ENCODE data around the gene HIVEP3.

The HIVEP3 gene

GRCh38 chr1:41496080-41497055 is 422.4 kb downstream of the HIVEP3 start:
- Histone ChIP-seq H3K4ac (ENCODE audit: low read depth, low read length) (peak overlapping the region; percentile 94), H3K4me1 (ENCODE audit: control insufficient read depth, low read depth, low read length) (peaks cover 13% of the 10 kb centered on the region), H3K36me3 (ENCODE audit: control insufficient read depth, insufficient read depth, low read length) (no peaks in the 10 kb centered on the region), H3K4me2 (ENCODE audit: low read length) (peak overlapping the region; percentile 35), H3K27me3 (ENCODE audit: insufficient read depth, low read length, poor library complexity) (no peaks in the 10 kb centered on the region), H4K8ac (ENCODE audit: low read depth, low read length) (peak overlapping the region; percentile 93), H3K4me3 (ENCODE audit: low read length) (no peak overlapping the region), H2BK5ac (ENCODE audit: low read length) (peak overlapping the region; percentile 30), H3K23ac (ENCODE audit: low read length) (peak overlapping the region; percentile 71), H3K79me2 (ENCODE audit: control insufficient read depth, insufficient read depth, low read length) (no peaks in the 10 kb centered on the region), H3K9ac (ENCODE audit: low read length) (peak overlapping the region; percentile 65), H3K27ac (ENCODE audit: low read depth, low read length) (peak overlapping the region; percentile 72), H2BK15ac (replicated peaks; ENCODE audit: low read depth) (no peak overlapping the region), H3K18ac (ENCODE audit: low read length) (peak overlapping the region; percentile 91), H2AK5ac (ENCODE audit: low read length) (no peak overlapping the region), H3K56ac (ENCODE audit: low read length) (peak overlapping the region; percentile 87), H2BK120ac (ENCODE audit: low read depth, low read length) (peak overlapping the region; percentile 83), H3K79me1 (ENCODE audit: low read length) (no peaks in the 10 kb centered on the region), H4K5ac (ENCODE audit: low read length) (no peak overlapping the region)
- no CpG with 5 or more reads among the region's 74 CpGs for WGBS (ENCODE audit: extremely low coverage, insufficient coverage, low lambda C conversion rate)
- DNase-seq, result peak; percentile 96

- peak overlapping the region; percentile 65 for H3K9ac ChIP-seq (ENCODE audit: low read length)
- peak overlapping the region; percentile 83 for H3K56ac ChIP-seq (ENCODE audit: low read length)
- no peak overlapping the region for H3K27ac ChIP-seq (ENCODE audit: low read depth, low read length)
- DNase-seq, result peak; percentile 86
- no peak overlapping the region for H4K8ac ChIP-seq (ENCODE audit: low read depth, low read length)
- no peak overlapping the region for H2BK5ac ChIP-seq (ENCODE audit: low read length)
- H3K36me3 ChIP-seq (ENCODE audit: control insufficient read depth, insufficient read depth, low read length), result no peaks in the 10 kb centered on the region
- H2BK15ac ChIP-seq (replicated peaks; ENCODE audit: low read depth), result peak overlapping the region; percentile 10
- H3K4me3 ChIP-seq (ENCODE audit: low read length), result no peak overlapping the region
- no CpG with 5 or more reads among the region's 19 CpGs for WGBS (ENCODE audit: extremely low coverage, insufficient coverage, low lambda C conversion rate)
- no peaks in the 10 kb centered on the region for H3K79me2 ChIP-seq (ENCODE audit: control insufficient read depth, insufficient read depth, low read length)
- no peak overlapping the region for H4K5ac ChIP-seq (ENCODE audit: low read length)
- H2AK5ac ChIP-seq (ENCODE audit: low read length), result no peak overlapping the region
- H3K18ac ChIP-seq (ENCODE audit: low read length), result peak overlapping the region; percentile 63
- no peaks in the 10 kb centered on the region for H3K79me1 ChIP-seq (ENCODE audit: low read length)
- no peak overlapping the region for H2BK120ac ChIP-seq (ENCODE audit: low read depth, low read length)
- peaks cover 9% of the 10 kb centered on the region for H3K4me1 ChIP-seq (ENCODE audit: control insufficient read depth, low read depth, low read length)
- H3K4ac ChIP-seq (ENCODE audit: low read depth, low read length), result peak overlapping the region; percentile 64
- no peak overlapping the region for H3K23ac ChIP-seq (ENCODE audit: low read length)
- no peaks in the 10 kb centered on the region for H3K27me3 ChIP-seq (ENCODE audit: insufficient read depth, low read length, poor library complexity)
- peak overlapping the region; percentile 35 for H3K4me2 ChIP-seq (ENCODE audit: low read length)
These were observed 423.3 kb downstream of the HIVEP3 start for GRCh38 chr1:41495210-41495948.

DNA sequence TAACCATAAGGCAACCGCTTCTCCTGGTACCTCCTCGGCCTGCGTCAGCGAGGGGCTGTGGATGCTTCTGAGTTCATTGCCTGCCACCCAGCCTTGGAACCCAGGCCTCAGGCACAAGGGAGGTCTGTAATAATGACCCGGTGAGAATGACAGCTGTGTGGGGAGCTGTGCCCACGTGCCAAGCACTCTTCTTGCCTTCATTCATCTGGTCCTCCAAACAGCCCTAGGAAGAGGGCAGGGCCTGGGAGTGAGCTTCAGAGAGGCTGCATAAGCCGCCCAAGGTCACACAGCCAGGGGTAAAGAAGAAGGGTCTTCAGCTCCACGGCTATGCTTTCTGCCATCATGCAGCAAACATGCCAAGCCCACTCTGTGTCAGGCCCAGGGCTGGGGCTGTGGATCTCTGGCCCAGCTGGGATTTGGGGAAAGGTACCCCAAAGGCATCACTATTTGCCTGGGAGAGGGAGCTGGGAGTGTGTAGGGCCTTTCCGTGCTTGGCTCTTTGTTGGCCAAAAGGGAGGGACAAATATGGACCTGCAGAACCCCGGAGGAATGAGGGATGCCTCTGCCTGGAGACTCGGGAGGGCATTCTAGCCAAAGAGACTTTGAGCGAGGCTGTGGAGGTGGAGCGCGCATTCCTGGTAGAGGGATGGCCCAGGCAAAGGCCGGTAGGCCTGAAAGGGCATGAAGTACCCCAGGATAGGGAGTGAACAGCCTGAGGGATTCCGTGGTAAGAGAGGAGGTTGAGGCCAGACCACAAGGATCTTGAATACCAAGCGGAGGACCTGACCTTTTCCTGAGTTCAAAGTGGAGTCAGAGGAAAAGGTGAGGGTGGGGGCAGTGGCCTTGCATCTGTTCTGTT is 424.1 kb downstream of the HIVEP3 start:
- Histone ChIP-seq H3K4ac (ENCODE audit: low read depth, low read length) (peak overlapping the region; percentile 64), H3K4me1 (ENCODE audit: control insufficient read depth, low read depth, low read length) (peaks cover 7% of the 10 kb centered on the region), H3K79me1 (ENCODE audit: low read length) (no peaks in the 10 kb centered on the region), H3K4me2 (ENCODE audit: low read length) (no peak overlapping the region), H3K27me3 (ENCODE audit: insufficient read depth, low read length, poor library complexity) (no peaks in the 10 kb centered on the region), H3K27ac (ENCODE audit: low read depth, low read length) (no peak overlapping the region), H3K9ac (ENCODE audit: low read length) (no peak overlapping the region), H3K56ac (ENCODE audit: low read length) (no peak overlapping the region), H2BK120ac (ENCODE audit: low read depth, low read length) (no peak overlapping the region), H3K4me3 (ENCODE audit: low read length) (no peak overlapping the region), H2BK5ac (ENCODE audit: low read length) (no peak overlapping the region), H3K79me2 (ENCODE audit: control insufficient read depth, insufficient read depth, low read length) (no peaks in the 10 kb centered on the region), H2AK5ac (ENCODE audit: low read length) (no peak overlapping the region), H4K8ac (ENCODE audit: low read depth, low read length) (no peak overlapping the region), H2BK15ac (replicated peaks; ENCODE audit: low read depth) (no peak overlapping the region), H3K36me3 (ENCODE audit: control insufficient read depth, insufficient read depth, low read length) (no peaks in the 10 kb centered on the region), H3K23ac (ENCODE audit: low read length) (no peak overlapping the region), H3K18ac (ENCODE audit: low read length) (no peak overlapping the region), H4K5ac (ENCODE audit: low read length) (no peak overlapping the region)
- DNase-seq, result no peak
- no CpG with 5 or more reads among the region's 17 CpGs for WGBS (ENCODE audit: extremely low coverage, insufficient coverage, low lambda C conversion rate)

GRCh38 chr1:41493626-41494350 is 424.9 kb downstream of the HIVEP3 start:
- no peak for DNase-seq
- no CpG with 5 or more reads among the region's 9 CpGs for WGBS (ENCODE audit: extremely low coverage, insufficient coverage, low lambda C conversion rate)
- no peak overlapping the region for H3K4ac ChIP-seq (ENCODE audit: low read depth, low read length)
- no peak overlapping the region for H3K9ac ChIP-seq (ENCODE audit: low read length)
- H3K56ac ChIP-seq (ENCODE audit: low read length), result no peak overlapping the region
- no peak overlapping the region for H2BK120ac ChIP-seq (ENCODE audit: low read depth, low read length)
- H2AK5ac ChIP-seq (ENCODE audit: low read length), result peak overlapping the region; percentile 36
- no peaks in the 10 kb centered on the region for H3K79me2 ChIP-seq (ENCODE audit: control insufficient read depth, insufficient read depth, low read length)
- H3K27ac ChIP-seq (ENCODE audit: low read depth, low read length), result no peak overlapping the region
- H2BK15ac ChIP-seq (replicated peaks; ENCODE audit: low read depth), result no peak overlapping the region
- no peak overlapping the region for H3K23ac ChIP-seq (ENCODE audit: low read length)
- H3K36me3 ChIP-seq (ENCODE audit: control insufficient read depth, insufficient read depth, low read length), result no peaks in the 10 kb centered on the region
- no peak overlapping the region for H3K4me3 ChIP-seq (ENCODE audit: low read length)
- H3K4me1 ChIP-seq (ENCODE audit: control insufficient read depth, low read depth, low read length), result peaks cover 7% of the 10 kb centered on the region
- no peak overlapping the region for H2BK5ac ChIP-seq (ENCODE audit: low read length)
- H4K8ac ChIP-seq (ENCODE audit: low read depth, low read length), result no peak overlapping the region
- H3K4me2 ChIP-seq (ENCODE audit: low read length), result no peak overlapping the region
- no peaks in the 10 kb centered on the region for H3K27me3 ChIP-seq (ENCODE audit: insufficient read depth, low read length, poor library complexity)
- no peak overlapping the region for H4K5ac ChIP-seq (ENCODE audit: low read length)
- no peaks in the 10 kb centered on the region for H3K79me1 ChIP-seq (ENCODE audit: low read length)
- H3K18ac ChIP-seq (ENCODE audit: low read length), result no peak overlapping the region

DNA sequence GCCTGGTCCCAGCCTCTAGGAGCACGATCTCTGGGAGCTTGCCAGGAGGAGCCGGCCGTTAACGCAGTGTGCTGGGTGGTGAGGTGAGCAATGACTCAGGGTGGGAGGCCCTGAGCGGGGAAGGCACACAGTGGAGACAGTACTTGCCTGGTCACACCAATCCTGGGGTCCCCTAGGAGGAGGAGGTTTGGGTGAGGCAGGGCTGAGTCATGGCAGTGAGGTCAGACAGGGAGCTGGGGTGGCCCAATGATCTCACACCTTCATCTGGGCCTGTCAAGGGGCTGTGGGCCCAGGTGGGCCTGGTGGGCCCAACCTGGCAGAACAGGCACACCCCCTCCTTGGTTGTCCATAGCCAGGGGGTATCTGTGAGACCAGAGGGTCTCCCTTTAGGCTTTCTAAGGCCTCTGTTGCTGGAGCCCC is 425.6 kb downstream of the HIVEP3 start:
- no CpG with 5 or more reads among the region's 5 CpGs for WGBS (ENCODE audit: extremely low coverage, insufficient coverage, low lambda C conversion rate)
- Histone ChIP-seq H3K4me3 (ENCODE audit: low read length) (no peak overlapping the region), H2BK5ac (ENCODE audit: low read length) (no peak overlapping the region)

More for the DNA sequence above, 425.6 kb downstream of the HIVEP3 start:
- H3K4me1 ChIP-seq (ENCODE audit: control insufficient read depth, low read depth, low read length), result peaks cover 4% of the 10 kb centered on the region
- H4K5ac ChIP-seq (ENCODE audit: low read length), result no peak overlapping the region
- no peak overlapping the region for H2AK5ac ChIP-seq (ENCODE audit: low read length)
- no peak overlapping the region for H3K27ac ChIP-seq (ENCODE audit: low read depth, low read length)
- H3K56ac ChIP-seq (ENCODE audit: low read length), result peak overlapping the region; percentile 42
- no peaks in the 10 kb centered on the region for H3K79me1 ChIP-seq (ENCODE audit: low read length)
- no peak overlapping the region for H3K9ac ChIP-seq (ENCODE audit: low read length)
- no peaks in the 10 kb centered on the region for H3K27me3 ChIP-seq (ENCODE audit: insufficient read depth, low read length, poor library complexity)
- H3K4me2 ChIP-seq (ENCODE audit: low read length), result no peak overlapping the region
- H2BK120ac ChIP-seq (ENCODE audit: low read depth, low read length), result no peak overlapping the region
- H4K8ac ChIP-seq (ENCODE audit: low read depth, low read length), result no peak overlapping the region
- H2BK15ac ChIP-seq (replicated peaks; ENCODE audit: low read depth), result no peak overlapping the region
- H3K18ac ChIP-seq (ENCODE audit: low read length), result no peak overlapping the region
- no peak overlapping the region for H3K23ac ChIP-seq (ENCODE audit: low read length)
- DNase-seq, result no peak
- H3K79me2 ChIP-seq (ENCODE audit: control insufficient read depth, insufficient read depth, low read length), result no peaks in the 10 kb centered on the region
- no peaks in the 10 kb centered on the region for H3K36me3 ChIP-seq (ENCODE audit: control insufficient read depth, insufficient read depth, low read length)
- H3K4ac ChIP-seq (ENCODE audit: low read depth, low read length), result no peak overlapping the region
